ENCODE results near the gene KIF26A.
"Not testable (repeated sequence)": the region's sequence is repeated elsewhere in the genome, so short reads cannot be mapped to it uniquely, and the experiment has no call there.

The KIF26A gene

GRCh38 chr14:104145826-104146601 lies 7.6 kb downstream of the KIF26A start:
- no peak for DNase-seq

DNA sequence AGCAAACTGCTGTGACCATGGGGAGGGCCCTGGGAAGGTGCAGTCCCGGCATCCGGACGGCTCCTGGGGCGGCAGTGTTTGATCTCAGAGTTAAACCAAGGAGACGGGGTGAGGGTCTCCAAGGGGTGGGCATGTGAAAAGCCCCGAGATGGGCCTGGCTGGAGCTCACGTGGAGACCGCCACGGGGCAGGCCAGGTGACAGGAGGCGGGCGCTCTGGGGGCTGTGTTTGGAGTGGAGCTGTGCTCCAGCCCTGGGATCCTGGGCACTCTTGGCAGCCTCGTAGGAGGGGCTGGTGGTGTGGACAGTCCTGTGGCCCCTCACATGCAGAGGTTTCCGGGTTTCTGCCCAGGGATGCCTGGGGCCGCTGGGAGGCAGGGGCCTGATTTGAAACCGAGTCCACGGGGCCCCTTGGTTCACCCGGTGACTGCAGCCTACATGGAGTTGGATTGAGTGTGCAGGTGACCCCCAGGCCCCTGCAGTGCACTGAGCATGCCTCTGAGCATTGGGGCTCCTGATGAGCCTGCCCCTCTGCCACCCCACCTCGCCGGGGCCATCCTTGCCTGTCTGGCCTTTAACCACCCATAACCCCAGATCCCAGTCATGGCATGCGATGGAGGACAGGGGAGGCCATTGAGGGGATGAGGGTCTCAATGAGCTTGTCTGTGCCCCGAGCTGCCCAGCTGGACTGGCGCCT lies 8.4 kb downstream of the KIF26A start:
- DNase-seq: no peak

DNA sequence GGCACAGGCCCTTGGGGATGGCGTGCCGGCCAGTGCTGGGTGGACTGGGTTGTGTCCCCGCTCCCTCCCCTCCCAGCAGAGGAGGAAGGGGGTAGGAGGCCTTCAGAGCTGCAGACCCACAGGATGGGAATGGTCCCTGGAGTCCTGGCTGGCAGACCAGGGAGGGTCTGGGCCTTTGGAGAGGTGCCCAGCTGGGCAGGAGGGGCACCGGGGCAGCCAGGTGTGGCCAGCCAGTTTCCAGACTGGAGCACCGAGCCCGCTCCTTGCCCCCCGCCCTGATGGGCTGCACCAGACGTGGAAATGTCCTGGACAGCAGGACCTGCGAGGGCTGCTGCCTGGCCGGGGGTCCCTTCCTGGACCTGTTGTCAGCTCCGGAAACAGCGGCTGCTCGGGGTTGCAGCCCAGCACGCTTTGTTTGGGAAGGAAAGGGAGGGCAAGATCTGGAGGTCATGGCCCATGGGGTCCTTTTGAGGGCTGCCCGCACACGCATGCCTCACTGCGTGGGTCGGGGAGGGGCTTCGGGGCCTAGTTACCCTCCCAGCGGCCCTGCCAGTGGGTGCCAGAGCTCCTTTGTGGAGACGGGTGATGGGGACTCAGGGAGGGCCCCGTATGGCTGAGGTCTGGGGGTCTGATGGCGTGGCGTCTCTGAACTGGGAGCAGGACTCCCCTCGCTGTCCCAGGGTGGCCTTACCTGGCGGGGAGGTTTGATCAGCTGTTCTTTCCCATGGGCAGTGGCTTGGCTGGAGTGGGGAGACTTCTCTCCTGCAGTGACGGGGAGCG lies 9.1 kb downstream of the KIF26A start:
- DNase-seq: no peak

DNA sequence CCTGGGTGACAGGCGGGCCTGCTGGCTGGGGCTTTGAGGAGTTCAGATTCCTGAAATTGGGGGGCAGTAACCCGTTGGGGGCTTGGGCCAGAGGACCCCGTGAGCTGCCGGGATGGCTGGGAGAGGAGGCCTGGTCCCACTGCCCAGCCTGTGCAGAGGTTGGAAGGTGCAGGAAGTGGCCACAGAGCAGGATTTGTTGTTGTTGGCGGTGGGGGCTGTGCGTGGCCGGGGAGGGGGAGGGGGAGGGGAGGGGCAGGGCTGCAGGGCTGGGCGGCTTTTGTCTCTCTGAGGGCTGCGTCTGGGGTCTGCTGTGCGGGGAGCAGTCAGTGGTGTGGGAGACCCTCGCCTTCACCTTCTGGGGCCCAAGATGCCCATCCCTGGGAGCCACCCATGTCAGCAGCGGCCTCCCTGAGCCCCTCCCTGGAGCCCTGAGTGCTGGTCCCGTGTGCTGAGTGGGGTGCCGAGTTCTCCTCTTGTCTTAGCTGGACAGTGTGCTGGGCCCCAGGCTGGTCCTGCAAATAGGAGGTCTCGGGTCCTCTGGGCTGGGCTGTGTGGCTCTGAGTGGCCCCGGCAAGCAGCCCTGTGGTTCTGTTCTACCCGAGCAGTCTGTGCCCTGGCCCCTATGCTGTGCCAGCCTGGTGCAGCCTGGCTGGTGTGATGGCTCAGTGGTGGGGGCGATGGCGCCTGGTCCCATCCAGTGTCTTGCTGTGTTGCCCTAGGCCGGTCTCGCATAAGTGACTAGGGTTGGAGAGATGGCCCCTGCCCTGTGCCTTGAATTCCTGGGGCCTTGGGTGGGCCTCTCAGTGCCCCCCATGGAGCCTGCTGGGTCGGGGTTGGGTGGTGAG lies 10.3 kb downstream of the KIF26A start:
- no peak for DNase-seq

DNA sequence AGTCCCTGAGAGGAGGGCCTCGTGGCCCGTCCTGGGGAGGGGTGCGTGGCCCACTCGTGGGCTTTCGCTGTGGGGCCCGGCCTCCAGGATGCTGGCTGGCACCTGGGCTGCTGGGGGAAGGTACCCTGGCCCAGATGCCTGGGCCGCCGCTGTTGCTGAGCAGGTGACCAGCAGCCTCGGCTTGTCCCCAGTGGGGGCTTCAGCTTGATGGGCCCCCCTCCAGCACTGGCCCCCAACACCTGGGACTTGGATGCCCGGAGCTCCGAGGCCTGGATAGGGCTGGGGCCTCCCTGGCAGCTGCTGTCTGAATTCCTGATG lies 10.8 kb downstream of the KIF26A start:
- DNase-seq: no peak

GRCh38 chr14:104149617-104150135 lies 11.3 kb downstream of the KIF26A start:
- DNase-seq: no peak

GRCh38 chr14:104150136-104151025 lies 12.0 kb downstream of the KIF26A start:
- no peak for DNase-seq

DNA sequence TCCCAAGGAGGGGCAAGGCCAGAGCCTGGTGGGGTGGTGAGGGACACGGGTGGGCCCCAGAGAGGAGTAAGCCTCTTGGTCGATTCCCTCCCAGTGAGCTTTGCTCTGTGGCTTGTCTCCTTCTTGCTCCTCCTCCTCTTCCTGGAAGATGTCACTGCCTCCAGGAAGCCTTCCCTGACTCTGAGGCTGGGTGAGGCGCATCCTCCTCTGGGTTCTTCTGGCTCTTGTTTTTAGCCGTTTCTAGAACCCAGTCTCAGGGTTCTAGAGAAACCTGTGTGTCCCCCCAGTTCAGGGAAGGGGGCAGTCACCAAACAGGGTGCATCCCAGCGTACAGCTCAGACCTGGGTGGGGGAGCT lies 12.6 kb downstream of the KIF26A start:
- no peak for DNase-seq

DNA sequence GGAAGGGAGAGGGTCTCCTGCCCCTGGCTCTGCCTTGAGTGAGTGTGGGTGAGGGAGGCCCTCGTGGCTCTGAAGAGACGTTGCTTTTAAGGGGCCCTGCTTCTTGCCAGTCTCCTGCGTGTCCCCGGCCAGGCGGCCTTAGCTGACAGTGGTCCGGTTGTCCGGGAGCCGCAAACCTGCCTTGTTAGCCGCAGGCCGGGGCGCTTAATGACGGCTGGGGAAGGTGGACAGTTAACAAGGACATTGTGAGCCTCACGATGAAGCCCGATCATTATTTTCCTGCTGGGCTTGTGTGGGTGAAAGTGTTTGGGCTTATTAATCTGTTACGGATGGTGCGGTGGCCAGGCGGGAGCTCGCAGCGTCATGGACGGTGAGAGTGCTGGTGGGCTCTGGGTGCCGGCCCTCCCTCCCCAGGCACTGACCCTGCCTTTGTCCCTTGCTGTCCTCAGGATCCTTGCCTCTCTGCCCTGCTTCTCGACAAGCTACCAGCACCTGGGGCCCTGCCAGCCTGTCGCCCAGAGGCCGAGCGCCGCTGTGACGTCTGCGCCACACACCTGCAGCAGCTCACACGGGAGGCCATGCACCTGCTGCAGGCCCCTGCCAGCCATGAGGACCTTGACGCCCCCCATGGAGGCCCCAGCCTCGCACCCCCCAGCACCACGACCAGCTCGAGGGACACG lies 13.3 kb downstream of the KIF26A start:
- no peak for DNase-seq

DNA sequence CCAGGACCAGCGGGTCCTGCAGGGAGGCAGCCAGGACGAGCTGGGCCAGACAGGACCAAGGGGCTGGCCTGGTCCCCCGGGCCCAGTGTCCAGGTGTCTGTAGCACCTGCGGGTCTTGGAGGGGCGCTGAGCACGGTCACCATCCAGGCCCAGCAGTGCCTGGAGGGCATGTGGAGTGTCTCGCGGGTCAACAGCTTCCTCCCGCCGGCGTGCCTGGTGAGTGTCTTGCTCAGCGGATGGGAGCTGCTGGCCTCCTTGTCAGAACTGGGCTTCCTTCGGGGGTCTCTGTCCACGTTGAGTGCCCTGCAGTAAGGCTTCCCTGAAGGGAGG lies 13.8 kb downstream of the KIF26A start:
- DNase-seq: no peak

DNA sequence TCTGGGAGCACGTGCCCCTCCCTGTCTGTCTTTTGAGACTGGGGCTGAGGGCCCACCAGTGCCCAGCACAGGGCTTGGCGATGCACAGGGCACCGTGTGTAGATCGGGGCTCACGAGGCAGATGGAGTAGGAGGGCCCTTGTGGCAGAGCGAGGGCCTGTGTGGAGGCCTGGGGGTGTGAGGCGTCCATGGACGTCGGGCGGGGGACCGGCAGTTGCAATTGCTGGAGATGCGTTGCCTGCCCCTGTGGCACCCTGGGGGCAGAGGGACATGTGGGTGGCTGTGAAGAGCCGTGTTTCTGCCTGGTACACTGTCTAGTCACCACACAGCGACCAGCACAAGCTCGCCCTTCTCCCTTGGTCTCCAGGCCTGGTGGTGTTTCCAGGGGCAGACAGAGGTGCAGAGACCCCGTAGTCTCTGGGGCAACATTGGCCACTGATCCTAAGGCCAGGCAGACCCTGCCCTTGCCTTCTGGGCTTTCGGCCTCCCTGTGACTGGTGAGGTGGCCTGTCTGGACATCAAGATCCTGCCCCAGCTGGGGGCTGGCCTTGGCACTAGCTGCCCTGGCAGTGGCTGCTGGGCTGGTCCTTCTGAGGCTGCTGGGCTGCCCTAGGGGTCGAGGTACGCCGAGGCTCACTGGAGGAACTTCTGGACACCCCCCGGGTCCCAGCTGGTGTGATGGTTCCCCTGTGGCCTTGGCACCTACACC lies 14.5 kb downstream of the KIF26A start:
- DNase-seq: no peak

DNA sequence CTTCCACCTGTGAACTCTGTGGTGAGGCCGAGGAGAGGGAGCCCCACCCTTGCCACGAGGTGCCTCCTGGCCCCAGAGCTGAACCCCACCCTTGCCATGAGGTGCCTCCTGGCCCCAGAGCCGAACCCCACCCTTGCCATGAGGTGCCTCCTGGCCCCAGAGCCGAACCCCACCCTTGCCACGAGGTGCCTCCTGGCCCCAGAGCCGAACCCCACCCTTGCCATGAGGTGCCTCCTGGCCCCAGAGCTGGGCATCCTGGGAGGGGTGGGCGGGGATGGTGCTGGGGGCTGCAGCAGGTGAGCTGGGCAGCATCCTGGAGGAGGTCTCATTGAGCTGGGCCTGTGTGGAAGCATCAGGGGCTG lies 15.0 kb downstream of the KIF26A start:
- not testable (repeated sequence) for DNase-seq

GRCh38 chr14:104154246-104154645 lies 15.9 kb downstream of the KIF26A start:
- no peak for DNase-seq

DNA sequence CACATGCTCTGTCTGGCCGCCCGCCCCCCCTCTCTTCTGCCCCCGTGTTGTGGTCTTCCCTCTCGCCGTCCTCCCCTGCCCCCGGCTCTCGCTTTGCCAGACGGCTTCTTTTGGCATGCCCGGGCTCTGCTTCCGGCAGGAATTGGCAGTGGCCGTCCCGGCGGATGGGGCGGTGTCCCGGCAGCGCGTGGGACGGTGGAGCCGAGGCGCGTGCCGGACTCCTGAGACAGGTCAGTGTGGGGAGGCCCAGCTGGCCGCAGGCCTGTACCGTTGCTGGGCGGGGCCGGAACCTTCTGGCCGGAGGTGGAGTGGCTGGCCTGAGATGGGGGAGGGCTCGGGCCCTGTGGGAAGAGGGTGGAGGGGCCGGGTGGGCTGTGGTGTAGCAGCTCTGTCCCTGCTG lies 17.1 kb downstream of the KIF26A start:
- DNase-seq: no peak

GRCh38 chr14:104156142-104156541 lies 17.8 kb downstream of the KIF26A start:
- no peak for DNase-seq

GRCh38 chr14:104157016-104157928 lies 18.9 kb downstream of the KIF26A start:
- DNase-seq: no peak

GRCh38 chr14:104158827-104159798 lies 20.7 kb downstream of the KIF26A start:
- DNase-seq: no peak

DNA sequence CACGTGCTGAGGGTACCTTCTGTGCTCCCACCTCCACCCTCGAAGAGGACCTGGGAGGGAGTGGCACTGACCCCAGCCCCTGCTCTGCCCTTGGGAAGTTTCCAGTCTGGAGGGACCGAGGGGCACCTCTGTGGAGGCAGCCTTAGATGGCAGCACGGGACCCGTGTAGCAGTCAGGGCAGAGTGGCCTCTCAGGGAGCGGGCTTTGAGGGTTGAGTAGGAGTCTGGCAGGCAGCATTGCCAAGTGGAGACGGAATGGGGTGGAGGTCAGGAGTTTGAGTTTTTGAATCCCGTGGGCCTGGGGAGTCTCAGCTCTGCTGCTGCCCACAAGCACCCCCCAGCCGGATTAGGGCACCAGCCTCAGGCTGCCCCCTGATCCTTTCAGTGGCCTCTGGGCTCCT lies 21.6 kb downstream of the KIF26A start:
- no peak for DNase-seq
